PC-3 (cell line): Measurements from ENCODE around the gene CYP19A1. TPM values are rescaled to one million over a fixed set of nuclear protein-coding genes. Genes with fewer than 3 reads are reported as not detected.
A peak's percentile ranks its signal among the peaks of the same experiment; 100 is the strongest.

Experiments
- ATAC-seq: fragments of 200-7000 bp; cut with Tn5 transposase; 2 replicates; pipeline ENCODE4 v1.9.1; 2020; ENCODE audit warnings: mild to moderate bottlenecking, moderate library complexity
- BruUV-seq: library from RNA; stranded (reverse); fragments of 400-500 nt; replicated peaks from 2 replicates; lab custom pipeline; 2021; lab: Mats Ljungman, UMichigan
- CTCF ChIA-PET: fragments of 300-600 bp; sonication (Branson Sonifier 250); formaldehyde crosslinking; loops from one replicate; lab custom pipeline; 2022; ENCODE audit warnings: antibody characterized with exemption; lab: Charles Lee
- POLR2A ChIA-PET: fragments of 300-600 bp; sonication (Branson Sonifier 250); formaldehyde crosslinking; loops from one replicate; lab custom pipeline; 2022; ENCODE audit warnings: antibody characterized with exemption; ENCODE audit not compliant: unreplicated experiment; lab: Charles Lee
- DNase-seq: peaks from one replicate; pipeline ENCODE4 v3.0.0-alpha.2; 2015
- H2AFZ ChIP-seq: fragments of 300-600 bp; sonication (generic); 2 replicates; pipeline ENCODE4 v1.6.0; 2016; ENCODE audit warnings: antibody characterized with exemption, low read length
- H3F3A ChIP-seq: fragments of 300-600 bp; sonication (generic); one replicate; pipeline ENCODE4 v1.6.0; 2017; ENCODE audit warnings: antibody characterized with exemption, low read length, control low read depth, mild to moderate bottlenecking; ENCODE audit not compliant: unreplicated experiment
- H3K27ac ChIP-seq: fragments of 300-600 bp; sonication (generic); 2 replicates; pipeline ENCODE4 v1.5.1; 2016; ENCODE audit warnings: mild to moderate bottlenecking, low read length
- H3K27me3 ChIP-seq: fragments of 300-600 bp; sonication (generic); 2 replicates; pipeline ENCODE4 v1.6.1; 2016; ENCODE audit warnings: low read length, mixed read lengths
- H3K36me3 ChIP-seq: fragments of 300-600 bp; sonication (generic); 2 replicates; pipeline ENCODE4 v1.6.1; 2016; ENCODE audit warnings: low read depth, mixed run types, low read length, mixed read lengths
- H3K4me1 ChIP-seq: fragments of 300-600 bp; sonication (generic); 2 replicates; pipeline ENCODE4 v1.5.1; 2016; ENCODE audit warnings: low read length; ENCODE audit not compliant: insufficient read depth
- H3K4me2 ChIP-seq: fragments of 300-600 bp; sonication (generic); 2 replicates; pipeline ENCODE4 v1.6.0; 2016; ENCODE audit warnings: low read length
- H3K4me3 ChIP-seq: fragments of 300-600 bp; sonication (generic); 2 replicates; pipeline ENCODE4 v1.5.1; 2016; ENCODE audit warnings: mild to moderate bottlenecking, low read length, mixed read lengths
- H3K79me2 ChIP-seq: fragments of 300-600 bp; sonication (generic); 2 replicates; pipeline ENCODE4 v1.6.1; 2017; ENCODE audit warnings: low read length, mixed read lengths
- H3K9ac ChIP-seq: fragments of 300-600 bp; sonication (generic); 2 replicates; pipeline ENCODE4 v1.6.0; 2016; ENCODE audit warnings: mild to moderate bottlenecking, low read length
- H3K9me2 ChIP-seq: fragments of 300-600 bp; sonication (generic); replicated peaks from 2 replicates; pipeline ENCODE4 v1.6.1; 2016; ENCODE audit warnings: mixed run types, low read length, mixed read lengths
- H3K9me3 ChIP-seq: fragments of 300-600 bp; sonication (generic); 2 replicates; pipeline ENCODE4 v1.6.1; 2016; ENCODE audit warnings: low read length, mixed read lengths
- H4K20me1 ChIP-seq: fragments of 300-600 bp; sonication (generic); 2 replicates; pipeline ENCODE4 v1.6.1; 2016; ENCODE audit warnings: low read length, mixed read lengths
- EZH2 ChIP-seq: fragments of 300-600 bp; sonication (generic); IDR thresholded peaks from one replicate; pipeline ENCODE4 v1.6.1; 2017; ENCODE audit warnings: antibody characterized with exemption, mild to moderate bottlenecking, low read length; ENCODE audit not compliant: unreplicated experiment
- EZH2phosphoT487 ChIP-seq: fragments of 300-600 bp; sonication (generic); IDR thresholded peaks from 2 replicates; pipeline ENCODE4 v1.6.1; 2018; ENCODE audit warnings: mild to moderate bottlenecking, antibody characterized with exemption, low read length, borderline replicate concordance
- intact Hi-C: fragments of 100-400 bp; cut with micrococcal nuclease; formaldehyde crosslinking; loops from 2 replicates; pipeline ENCODE4 v1.9.0; 2023
- total RNA-seq: library from RNA; depleted of rRNA; stranded (reverse); fragments of >200 nt; gene quantifications from 2 replicates; pipeline ENCODE4 v1.2.3, GENCODE V29; 2014
- TF ChIP-seq, protein P1 (sequence below): fragments of 300-600 bp; sonication (generic); conservative IDR thresholded peaks from 2 replicates; pipeline ENCODE4 v1.5.1; 2017; ENCODE audit warnings: antibody characterized with exemption, low read depth, mild to moderate bottlenecking, low read length

The CYP19A1 gene
- total RNA-seq, 1 experiment from 2014 or later, result not detected

DNA sequence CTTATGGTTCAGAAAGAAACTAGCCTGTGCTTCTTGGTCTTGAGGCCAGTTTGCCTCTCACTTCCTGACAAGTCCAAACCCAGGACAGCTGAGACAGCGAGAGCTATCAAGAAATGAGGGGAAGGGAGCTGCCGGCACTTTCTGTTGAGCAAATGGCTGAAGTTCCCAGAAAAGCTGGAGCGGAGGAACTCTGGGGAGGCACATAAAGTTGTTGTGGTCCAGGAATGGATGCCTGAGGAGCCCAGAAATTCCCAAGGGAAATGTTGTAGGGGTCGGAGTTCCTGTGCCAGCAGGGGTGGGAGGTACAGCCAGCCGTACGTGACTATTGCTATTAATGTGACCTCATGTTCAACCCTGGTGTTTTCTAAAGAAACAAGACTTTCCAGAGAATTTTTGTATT is 144.9 kb downstream of the CYP19A1 start:
- CTCF ChIA-PET, result interaction anchor here (2.4 kb wide), 1 partner anchor 30 kb away, joined by 51 read pairs; no protein-coding TSS in a partner anchor
- H3K79me2 ChIP-seq, result no peaks in the 10 kb centered on the region
- intact Hi-C loops, result no loop called here
- H3K9ac ChIP-seq, result no peak overlapping the region
- no TSS peak for BruUV-seq
- H4K20me1 ChIP-seq, result no peaks in the 10 kb centered on the region
- DNase-seq (no peak), ATAC-seq (no peak)
- H3K4me1 ChIP-seq, result peaks cover 6% of the 10 kb centered on the region; the same call in 1 of the 2 replicates
- TF ChIP-seq, protein P1, sequence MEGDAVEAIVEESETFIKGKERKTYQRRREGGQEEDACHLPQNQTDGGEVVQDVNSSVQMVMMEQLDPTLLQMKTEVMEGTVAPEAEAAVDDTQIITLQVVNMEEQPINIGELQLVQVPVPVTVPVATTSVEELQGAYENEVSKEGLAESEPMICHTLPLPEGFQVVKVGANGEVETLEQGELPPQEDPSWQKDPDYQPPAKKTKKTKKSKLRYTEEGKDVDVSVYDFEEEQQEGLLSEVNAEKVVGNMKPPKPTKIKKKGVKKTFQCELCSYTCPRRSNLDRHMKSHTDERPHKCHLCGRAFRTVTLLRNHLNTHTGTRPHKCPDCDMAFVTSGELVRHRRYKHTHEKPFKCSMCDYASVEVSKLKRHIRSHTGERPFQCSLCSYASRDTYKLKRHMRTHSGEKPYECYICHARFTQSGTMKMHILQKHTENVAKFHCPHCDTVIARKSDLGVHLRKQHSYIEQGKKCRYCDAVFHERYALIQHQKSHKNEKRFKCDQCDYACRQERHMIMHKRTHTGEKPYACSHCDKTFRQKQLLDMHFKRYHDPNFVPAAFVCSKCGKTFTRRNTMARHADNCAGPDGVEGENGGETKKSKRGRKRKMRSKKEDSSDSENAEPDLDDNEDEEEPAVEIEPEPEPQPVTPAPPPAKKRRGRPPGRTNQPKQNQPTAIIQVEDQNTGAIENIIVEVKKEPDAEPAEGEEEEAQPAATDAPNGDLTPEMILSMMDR, result no peak
- TF ChIP-seq EZH2 (no peak), EZH2phosphoT487 (no peak)
- no peaks in the 10 kb centered on the region; the same call in 1 of the 2 replicates for H3K36me3 ChIP-seq
- H3K4me2 ChIP-seq, result no peak overlapping the region
- no peak overlapping the region for H3K27ac ChIP-seq
- no peaks in the 10 kb centered on the region for H3K9me3 ChIP-seq
- H2AFZ ChIP-seq, result no peak overlapping the region
- H3K27me3 ChIP-seq, result peaks cover 35% of the 10 kb centered on the region
- POLR2A ChIA-PET, result no interaction called here
- H3K4me3 ChIP-seq, result no peak overlapping the region
- no peaks in the 10 kb centered on the region for H3F3A ChIP-seq
- H3K9me2 ChIP-seq, result no peaks in the 10 kb centered on the region

DNA sequence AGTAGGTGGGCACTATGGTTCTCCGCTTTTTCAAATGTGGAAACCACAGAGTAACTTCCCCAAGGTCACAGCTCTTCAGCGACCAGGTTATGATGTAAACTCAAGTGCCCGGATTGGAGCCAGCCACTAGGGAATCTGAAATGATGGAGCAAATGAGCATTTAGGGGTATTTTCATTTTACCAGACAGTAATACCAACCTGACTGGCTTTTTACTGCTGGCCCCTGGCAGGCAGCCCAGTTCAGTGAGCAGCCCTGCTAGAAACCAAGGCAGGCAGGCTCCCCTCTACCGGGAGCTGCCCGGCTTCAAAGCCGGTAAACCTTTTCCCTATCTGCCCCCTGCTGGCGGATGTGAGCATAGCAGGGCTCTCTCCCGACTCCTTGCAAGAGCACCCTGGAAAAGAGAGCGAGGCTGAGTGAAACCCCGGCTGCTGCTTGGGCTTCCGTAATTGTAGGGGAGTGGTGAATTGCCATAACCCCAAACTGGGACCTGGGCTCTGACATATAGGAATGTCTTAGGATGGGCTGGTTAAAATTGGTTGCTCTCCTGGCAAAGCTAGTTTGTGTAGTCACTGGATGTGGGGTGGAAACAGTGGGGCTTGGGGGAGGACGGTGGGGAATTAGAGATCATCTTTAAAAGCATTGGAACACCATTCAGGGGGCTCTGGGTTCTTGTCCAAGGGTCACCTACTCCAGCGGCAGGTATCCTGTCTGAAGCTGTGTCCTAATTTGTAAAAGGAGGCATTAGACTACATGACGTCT is 145.7 kb downstream of the CYP19A1 start:
- H2AFZ ChIP-seq, result no peak overlapping the region
- no peaks in the 10 kb centered on the region for H3K79me2 ChIP-seq
- no peak overlapping the region for H3K4me3 ChIP-seq
- H4K20me1 ChIP-seq, result no peaks in the 10 kb centered on the region
- DNase-seq (peak; percentile 89), ATAC-seq (peak; percentile 87)
- no peaks in the 10 kb centered on the region for H3K9me2 ChIP-seq
- no peak overlapping the region for H3K27ac ChIP-seq
- no peaks in the 10 kb centered on the region for H3F3A ChIP-seq
- POLR2A ChIA-PET, result no interaction called here
- H3K9me3 ChIP-seq, result no peaks in the 10 kb centered on the region
- H3K9ac ChIP-seq, result no peak overlapping the region
- 0 out of 2 replicates have a peak overlapping the region, but pooled peaks have one; percentile 36 for H3K4me2 ChIP-seq
- intact Hi-C loops, result loop anchor here (1.0 kb wide), 1 partner anchor 29 kb away; no protein-coding TSS in a partner anchor
- peaks cover 6% of the 10 kb centered on the region; the same call in 1 of the 2 replicates for H3K4me1 ChIP-seq
- CTCF ChIA-PET, result interaction anchor here (0.6 to 2.4 kb wide), 2 partner anchors 11 to 30 kb away, joined by 3 to 51 read pairs; no protein-coding TSS in a partner anchor
- no TSS peak for BruUV-seq
- H3K36me3 ChIP-seq, result no peaks in the 10 kb centered on the region; the same call in 1 of the 2 replicates
- peaks cover 35% of the 10 kb centered on the region for H3K27me3 ChIP-seq
- TF ChIP-seq, protein P1, result peak; percentile 86
- TF ChIP-seq EZH2, result no peak
